Fibroblast of mammary gland (primary cell): ENCODE measurements around the gene VAT1L.
"Not testable (repeated sequence)": the region's sequence is repeated elsewhere in the genome, so short reads cannot be mapped to it uniquely, and the experiment has no call there.

Experiments
- DNase-seq: peaks from one replicate; pipeline ENCODE4 v3.0.0-alpha.2; 2010; ENCODE audit warnings: low read depth
- H3K4me3 ChIP-seq: 2 replicates; pipeline ENCODE4 v1.5.1; 2011; ENCODE audit warnings: low read depth, mild to moderate bottlenecking, low read length, moderate library complexity; ENCODE audit not compliant: control insufficient read depth
- CTCF ChIP-seq: conservative IDR thresholded peaks from 2 replicates; pipeline ENCODE4 v1.5.1; 2011; ENCODE audit warnings: low read depth, low read length, inconsistent platforms; ENCODE audit not compliant: control insufficient read depth, insufficient read depth

The VAT1L gene

GRCh38 chr16:77939968-77940367, 151.6 kb downstream of the VAT1L start:
- DNase-seq, result no peak

GRCh38 chr16:77943801-77944200, 155.4 kb downstream of the VAT1L start:
- no peak overlapping the region for H3K4me3 ChIP-seq
- TF ChIP-seq CTCF, result no peak

More at GRCh38 chr16:77939968-77940367, 151.6 kb downstream of the VAT1L start:
- TF ChIP-seq CTCF, result no peak
- no peak overlapping the region for H3K4me3 ChIP-seq

GRCh38 chr16:77944631-77945030, 156.3 kb downstream of the VAT1L start:
- no peak overlapping the region for H3K4me3 ChIP-seq
- no peak for TF ChIP-seq CTCF
- no peak for DNase-seq

More at GRCh38 chr16:77943801-77944200, 155.4 kb downstream of the VAT1L start:
- DNase-seq, result no peak

GRCh38 chr16:77945126-77945525, 156.8 kb downstream of the VAT1L start:
- no peak overlapping the region for H3K4me3 ChIP-seq
- DNase-seq, result no peak
- TF ChIP-seq CTCF, result no peak

GRCh38 chr16:77946823-77947222, 158.5 kb downstream of the VAT1L start:
- H3K4me3 ChIP-seq, result no peak overlapping the region
- DNase-seq, result no peak
- no peak for TF ChIP-seq CTCF

GRCh38 chr16:77947590-77947989, 159.2 kb downstream of the VAT1L start:
- not testable (repeated sequence) for H3K4me3 ChIP-seq, DNase-seq

DNA sequence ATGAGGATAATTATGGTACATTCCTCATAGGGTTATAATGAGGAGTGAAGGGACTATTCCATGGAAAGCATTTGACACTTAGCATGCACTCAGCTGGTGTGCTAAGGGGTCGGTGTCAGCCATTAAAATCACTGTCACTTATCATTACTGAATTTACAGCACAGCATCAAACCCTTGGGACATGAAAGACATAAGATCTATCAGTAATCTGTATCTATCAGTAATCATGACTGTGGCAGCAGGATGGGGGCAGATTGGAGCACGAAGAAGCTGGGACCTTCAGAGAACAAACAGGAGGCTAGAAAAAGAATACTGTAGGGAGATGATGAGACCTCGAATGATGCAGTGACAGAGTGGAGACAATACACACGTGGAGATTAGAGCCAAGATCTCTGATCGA, 160.5 kb downstream of the VAT1L start:
- no peak for DNase-seq
- H3K4me3 ChIP-seq, result no peak overlapping the region
- TF ChIP-seq CTCF, result no peak
